Urothelium cell line (cell line): Measurements from ENCODE around the gene KIF12.

ENCODE experiments used
- DNase-seq: peaks from one replicate; pipeline ENCODE4 v3.0.0; 2011; ENCODE audit warnings: low spot score, mixed read lengths
- FAIRE-seq: peaks from 2 replicates; lab custom pipeline; 2011; peaks lifted over from hg19 to GRCh38; lab: Jason Lieb, UNC

Gene KIF12

GRCh38 chr9:114107286-114108001 is 8.4 kb upstream of the KIF12 start:
- no peak for FAIRE-seq

DNA sequence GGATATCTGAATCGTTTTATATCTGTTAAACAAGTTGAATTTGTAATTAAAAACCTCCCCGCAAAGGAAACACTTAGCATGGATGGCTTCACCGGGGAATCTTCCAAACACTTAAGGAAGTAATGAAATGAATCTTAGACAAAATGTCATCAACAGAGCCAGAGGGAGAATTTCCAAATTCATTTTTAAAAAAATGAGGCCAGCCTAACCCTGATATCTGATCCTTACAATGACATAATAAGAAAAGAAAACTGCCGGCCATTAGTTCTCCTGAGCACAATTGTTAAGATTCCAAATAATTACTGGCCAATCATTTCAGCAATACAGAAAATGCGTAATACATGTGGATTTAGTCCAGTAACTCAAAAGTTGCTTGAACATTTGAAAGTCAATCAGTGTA is 6.1 kb upstream of the KIF12 start:
- FAIRE-seq: no peak
- no peak for DNase-seq

More at GRCh38 chr9:114107286-114108001, 8.4 kb upstream of the KIF12 start:
- no peak for DNase-seq

DNA sequence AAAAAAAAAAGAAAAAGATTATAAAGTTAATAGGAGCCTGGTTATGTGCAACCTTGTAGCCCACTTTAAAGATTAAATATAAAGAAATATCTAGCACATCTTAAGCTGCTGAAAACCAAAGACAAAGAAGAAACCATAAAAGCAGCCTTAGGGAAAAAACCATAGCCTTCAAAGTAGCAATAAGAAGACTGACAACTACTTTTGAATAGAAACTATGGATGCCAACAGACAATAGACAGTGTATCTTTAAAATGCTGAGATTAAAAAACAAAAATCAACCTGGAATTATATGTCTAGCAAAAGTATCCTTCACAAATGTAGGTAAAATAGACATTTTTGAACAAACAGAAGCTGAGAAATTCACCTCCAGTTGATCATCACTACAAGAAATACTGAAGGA is 3.4 kb upstream of the KIF12 start:
- DNase-seq: no peak
- FAIRE-seq: no peak

DNA sequence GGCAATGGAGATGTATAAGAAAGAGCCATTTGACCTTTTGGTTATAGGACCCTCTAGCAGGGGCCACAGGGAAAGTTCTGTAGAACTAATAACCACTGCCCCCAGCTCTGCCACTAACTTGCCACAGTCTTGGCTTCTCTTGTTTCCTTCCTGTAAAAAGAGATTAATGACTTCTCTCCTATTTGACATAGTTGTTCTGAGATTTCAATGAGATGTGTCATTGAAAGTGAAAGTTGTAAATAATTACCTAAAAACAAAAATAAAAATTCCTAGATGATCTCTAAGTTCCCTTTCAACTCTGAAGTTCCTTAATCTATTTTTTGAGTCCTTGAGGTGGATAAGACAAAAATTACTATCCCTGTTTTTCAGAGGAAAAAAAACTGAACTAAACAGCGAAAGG is 1.4 kb upstream of the KIF12 start:
- FAIRE-seq (no peak), DNase-seq (no peak)

GRCh38 chr9:114099669-114100270 is 678 bp upstream of the KIF12 start:
- no peak for DNase-seq
- FAIRE-seq: no peak

DNA sequence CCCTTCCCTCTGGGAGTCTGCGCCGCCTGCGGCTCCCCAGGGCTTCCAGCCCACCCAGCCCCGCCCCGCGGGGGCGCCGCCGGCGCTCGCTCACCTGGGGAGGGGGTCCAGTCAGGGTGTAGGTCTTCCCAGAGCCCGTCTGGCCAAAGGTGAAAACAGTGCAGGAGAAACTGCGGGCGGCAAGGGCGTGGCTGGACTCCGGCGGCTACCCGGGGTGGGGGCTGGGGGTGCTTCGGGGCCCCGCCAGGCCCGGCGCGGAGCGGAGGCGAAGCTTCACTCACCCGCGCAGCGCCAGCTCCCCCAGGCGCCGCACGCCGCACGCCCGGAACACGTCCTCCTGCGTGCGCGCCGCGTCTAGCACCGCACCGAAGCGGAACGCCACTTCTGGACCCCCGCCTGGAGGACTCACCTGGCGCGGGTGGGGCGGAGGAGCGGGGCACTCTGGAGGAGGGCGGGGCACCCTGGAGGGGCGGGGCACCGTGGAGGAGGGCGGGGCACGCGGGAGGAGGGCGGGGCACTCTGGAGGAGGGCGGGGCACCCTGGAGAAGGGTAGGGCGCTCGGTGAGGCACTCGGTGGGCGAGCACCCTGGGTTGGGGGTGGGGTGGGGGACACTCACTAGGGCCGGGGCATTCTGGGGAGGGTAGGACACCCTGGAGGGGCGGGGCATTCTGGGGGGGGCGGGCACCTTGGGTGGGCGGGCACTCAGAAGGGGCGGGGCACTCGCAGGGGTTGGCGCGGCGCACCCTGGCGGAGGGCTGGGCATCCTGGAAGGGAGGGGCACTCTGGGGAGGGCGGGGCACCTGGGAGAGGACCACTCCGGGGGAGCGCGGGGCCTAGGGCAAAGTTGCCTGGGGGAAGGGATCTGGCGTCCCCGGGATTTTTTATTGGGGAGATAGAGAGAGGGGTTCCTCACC is 814 bp downstream of the KIF12 start:
- FAIRE-seq: no peak
- no peak for DNase-seq

GRCh38 chr9:114097613-114098020 is 1.5 kb downstream of the KIF12 start:
- FAIRE-seq (no peak), DNase-seq (no peak)

DNA sequence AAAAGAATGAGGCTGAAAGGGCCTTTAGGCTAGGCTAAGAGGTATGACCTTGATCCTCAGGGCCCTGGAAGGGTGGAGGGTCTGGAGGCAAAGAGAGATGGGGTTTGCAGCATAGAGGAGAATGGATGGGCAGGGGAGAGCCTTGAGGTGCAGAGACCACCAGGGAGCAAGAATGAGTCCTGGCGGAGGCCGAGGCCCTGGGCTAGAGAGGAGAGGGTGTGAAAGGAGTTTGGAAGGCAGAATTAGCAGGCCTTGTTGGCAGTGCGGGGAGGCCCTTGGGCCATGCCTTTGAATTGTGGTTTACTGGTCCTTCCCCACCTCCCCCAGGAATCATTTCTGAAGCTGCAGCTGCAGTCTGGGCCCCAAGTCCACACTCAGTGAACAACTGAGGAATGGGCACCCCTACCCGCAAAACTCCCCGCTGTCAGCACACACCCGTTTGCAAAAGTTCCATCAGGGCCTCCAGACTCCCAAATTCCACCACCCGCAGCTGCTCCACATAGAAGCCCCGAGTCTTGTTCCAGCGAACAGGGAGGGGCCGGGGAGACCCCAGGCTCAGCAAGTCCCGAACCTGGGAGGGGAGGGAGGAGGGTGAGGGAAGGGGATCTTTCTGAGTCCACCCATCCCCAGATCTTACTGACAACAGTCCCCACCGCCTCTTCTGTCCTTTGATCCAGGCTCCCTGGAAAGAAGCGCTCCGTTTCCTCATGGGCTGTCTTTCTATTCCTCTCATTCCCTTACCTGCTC is 2.1 kb downstream of the KIF12 start:
- no peak for DNase-seq
- no peak for FAIRE-seq

DNA sequence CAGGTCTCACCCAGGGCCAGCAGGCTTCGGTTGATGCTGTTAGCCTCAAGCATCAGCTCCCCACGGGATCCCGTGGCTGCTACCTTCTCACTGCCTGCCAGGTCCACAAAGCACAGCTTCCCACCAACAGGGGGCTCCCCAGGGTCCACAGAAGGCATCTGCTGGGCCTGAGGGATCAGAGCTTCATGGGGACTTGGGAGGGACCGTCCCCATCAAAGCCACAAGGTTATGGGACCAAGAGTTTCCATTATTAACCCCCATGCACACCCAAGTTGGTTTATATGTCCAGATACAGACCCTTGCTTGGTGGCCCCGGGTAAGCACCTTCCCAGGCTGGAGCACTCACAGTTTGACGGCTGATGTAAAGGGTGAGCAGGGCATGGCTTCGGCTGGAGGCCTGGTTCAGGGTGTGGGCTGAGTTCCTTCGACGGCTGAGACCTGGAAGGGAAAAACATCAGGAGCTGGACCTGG is 3.0 kb downstream of the KIF12 start:
- FAIRE-seq (no peak), DNase-seq (no peak)

DNA sequence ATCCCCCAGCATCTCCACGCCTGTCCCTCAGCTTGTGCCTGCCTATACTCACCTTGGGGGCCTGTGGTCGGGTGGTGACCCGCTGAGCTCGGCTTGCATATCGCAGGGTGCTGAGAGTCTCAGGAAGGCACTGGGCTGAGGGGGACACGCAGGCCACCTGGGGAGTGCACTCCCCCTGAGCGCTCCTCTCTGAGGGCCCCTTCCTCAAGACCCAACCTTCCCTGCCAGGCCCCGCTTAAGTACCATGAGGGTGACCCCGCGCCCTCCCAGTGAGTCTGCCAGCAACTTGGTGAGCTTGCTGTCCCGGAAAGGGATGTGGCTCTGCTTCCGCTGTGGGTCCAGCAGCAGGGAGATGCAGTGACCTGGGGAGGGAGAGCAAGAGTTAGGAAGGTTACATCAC is 4.1 kb downstream of the KIF12 start:
- FAIRE-seq (no peak), DNase-seq (no peak)

DNA sequence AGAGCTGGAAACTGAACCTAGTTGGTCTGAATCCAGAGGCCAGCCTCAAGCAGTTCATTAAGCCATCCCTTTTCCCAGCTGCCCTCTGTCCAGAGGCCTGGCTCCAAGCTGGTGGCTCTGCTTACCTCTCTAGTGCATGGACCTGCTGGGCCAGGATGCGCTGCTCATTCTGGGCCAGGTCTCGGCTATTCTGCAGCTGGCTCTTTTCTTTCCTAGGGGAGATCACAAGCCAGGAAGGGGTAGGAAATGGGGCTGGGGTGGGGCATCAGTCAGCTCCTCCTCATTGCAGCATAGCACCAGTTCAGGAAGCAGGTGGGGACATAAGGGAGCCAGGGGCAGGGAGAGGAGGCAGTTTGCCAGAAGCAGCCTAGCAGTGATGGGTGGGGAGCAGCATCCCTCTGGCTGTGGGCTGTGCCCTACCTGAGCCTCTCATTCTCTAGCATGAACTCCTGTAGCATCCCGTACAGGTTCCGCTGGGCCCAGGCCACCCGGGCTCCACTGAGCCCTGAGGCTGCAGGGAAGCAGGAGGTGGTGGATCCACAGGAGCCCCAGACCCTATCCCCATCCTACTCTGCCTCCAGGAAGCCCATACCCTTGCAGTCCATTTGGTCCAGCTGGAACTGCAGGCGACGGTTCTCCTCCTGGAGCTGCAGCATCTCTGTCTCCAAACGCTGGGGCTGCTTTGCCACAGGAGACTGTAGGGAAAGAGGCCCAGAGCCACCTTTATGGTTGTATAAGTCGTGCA is 5.2 kb downstream of the KIF12 start:
- FAIRE-seq: no peak
- no peak for DNase-seq

DNA sequence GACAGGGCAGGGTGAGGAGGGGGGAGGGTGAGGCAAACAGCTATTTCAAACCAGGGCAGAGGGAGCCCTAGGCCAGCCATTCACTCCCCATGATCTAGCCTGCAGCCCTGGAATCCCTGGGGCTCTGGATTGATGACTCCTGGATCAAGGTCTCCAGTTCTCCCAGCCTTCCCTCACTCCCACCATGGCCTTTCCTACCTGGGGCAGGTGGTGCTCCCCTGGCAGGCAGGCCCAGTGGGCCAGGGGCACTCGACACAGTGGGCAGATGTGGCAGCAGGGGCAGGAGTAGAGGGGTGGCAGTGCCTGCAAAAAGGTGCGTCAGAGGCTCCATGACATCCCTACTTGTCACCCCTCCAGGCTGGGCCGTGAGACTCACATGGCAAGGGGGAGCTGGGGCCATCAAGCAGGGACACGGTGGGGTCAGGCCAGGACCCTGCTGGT is 6.0 kb downstream of the KIF12 start:
- FAIRE-seq (no peak), DNase-seq (no peak)

DNA sequence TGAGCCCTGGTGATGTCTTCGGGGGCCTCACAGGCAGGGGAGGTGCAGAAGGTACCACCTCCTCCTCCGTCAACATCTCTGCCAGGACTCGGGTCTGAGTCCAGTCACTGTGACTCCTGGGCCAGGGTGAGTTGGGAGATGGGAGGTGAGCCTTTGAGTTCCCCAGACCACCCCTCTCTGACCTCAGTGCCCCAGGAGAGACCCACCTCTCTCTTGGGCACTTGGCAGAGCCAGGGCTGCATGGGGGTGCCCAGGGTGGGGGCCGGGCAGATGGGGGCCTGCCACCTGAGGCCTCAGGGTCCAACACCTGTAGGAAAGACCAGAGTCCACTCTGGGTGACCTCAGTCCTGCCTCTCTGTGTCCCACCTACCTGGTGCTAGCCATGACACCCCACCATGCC is 6.8 kb downstream of the KIF12 start:
- DNase-seq (no peak), FAIRE-seq (no peak)

DNA sequence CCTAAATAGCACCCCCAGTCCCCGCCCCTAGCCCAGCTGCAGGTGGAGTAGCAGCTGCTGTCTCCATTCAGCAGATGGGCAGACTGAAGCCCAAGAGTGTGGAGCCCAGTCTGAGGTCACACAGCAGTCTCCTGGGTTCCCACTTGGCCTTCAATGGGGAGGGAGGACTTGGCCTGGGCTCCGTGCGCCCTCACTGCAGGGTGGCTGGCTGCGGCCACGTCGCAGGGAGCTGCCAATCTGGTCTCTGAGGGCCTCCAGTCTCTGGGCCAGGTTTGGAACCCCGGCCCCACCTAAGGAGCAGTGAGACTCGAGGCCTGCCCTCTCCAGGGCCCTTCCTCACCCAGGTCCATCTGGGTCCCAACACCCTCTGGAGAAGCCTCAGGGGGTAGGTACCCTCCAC is 7.4 kb downstream of the KIF12 start:
- FAIRE-seq (no peak), DNase-seq (no peak)

DNA sequence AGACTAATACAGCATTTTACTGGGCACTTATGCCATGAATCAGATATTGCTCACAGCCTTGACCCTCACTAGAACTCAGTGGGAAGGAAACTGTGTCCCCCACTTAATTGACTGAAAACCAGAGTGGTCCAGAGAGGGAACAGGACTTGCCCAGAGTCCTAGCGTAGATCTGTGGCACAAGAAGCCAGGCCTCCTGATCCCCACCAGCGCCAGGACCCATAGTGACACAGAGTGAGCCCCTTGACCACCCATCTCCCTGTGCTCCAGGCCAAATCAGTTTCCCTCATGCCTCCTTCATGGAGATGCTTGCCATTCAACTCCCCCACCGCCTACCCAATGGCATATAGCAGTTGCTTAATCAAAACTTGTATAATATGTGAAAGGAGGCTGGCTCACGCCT is 8.3 kb downstream of the KIF12 start:
- FAIRE-seq (no peak), DNase-seq (no peak)

- FAIRE-seq (no peak), DNase-seq (no peak)
These were observed 9.8 kb downstream of the KIF12 start for GRCh38 chr9:114089206-114089840.

GRCh38 chr9:114088571-114089170 is 10.4 kb downstream of the KIF12 start:
- FAIRE-seq (no peak), DNase-seq (no peak)

- DNase-seq (no peak), FAIRE-seq (no peak)
These were observed 11.4 kb downstream of the KIF12 start for GRCh38 chr9:114087721-114088120.

GRCh38 chr9:114086607-114087006 is 12.5 kb downstream of the KIF12 start:
- DNase-seq (no peak), FAIRE-seq (no peak)
